Measurements from ENCODE around the gene JPH3. TPM values are rescaled to one million over a fixed set of nuclear protein-coding genes. Genes with fewer than 3 reads are reported as not detected.

JPH3 gene
- total RNA-seq, 1 experiment from 2014 or later, result 32.7 TPM

- Mint-ChIP-seq H3K4me1 (peaks cover 16 to 28% of the 10 kb centered on the region in 2 experiments), H3K27ac (peak overlapping the region in 2 of 3 experiments; percentile 44 to 87; a peak in 1 of 7 replicates), H3K4me3 (no peak overlapping the region), H3K27me3 (ENCODE audit: low read depth) (no peaks in the 10 kb centered on the region), H3K36me3 (ENCODE audit: insufficient read depth in 1 of 3, low read depth in 3 of 3) (peaks cover 3 to 8% (median 7%) of the 10 kb centered on the region in 3 experiments; a peak in 5 of 7 replicates), H3K9me3 (no peaks in the 10 kb centered on the region)
- Histone ChIP-seq H4K20me1 (ENCODE audit: control insufficient read depth, insufficient read depth, insufficient read length) (peaks cover 2% of the 10 kb centered on the region), H3K23me2 (ENCODE audit: insufficient read length, low read depth, low read length, poor library complexity, severe bottlenecking) (no peaks in the 10 kb centered on the region), H2BK5ac (ENCODE audit: insufficient read length, low read length) (no peak overlapping the region), H3K4me2 (ENCODE audit: insufficient read depth, insufficient read length, low read length) (no peak overlapping the region), H3K27me3 (ENCODE audit: insufficient read depth, low read length) (no peaks in the 10 kb centered on the region), H4K5ac (ENCODE audit: insufficient read length, low read depth, low read length) (no peak overlapping the region), H2BK12ac (ENCODE audit: insufficient read length, low read depth, low read length) (no peak overlapping the region), H3K23ac (ENCODE audit: insufficient read length, low read depth, low read length) (no peak overlapping the region), H3K4ac (ENCODE audit: low read depth, low read length) (no peak overlapping the region), H3K79me2 (ENCODE audit: insufficient read depth, low read length) (no peaks in the 10 kb centered on the region; the same call in 1 of the 2 replicates), H3K27ac (ENCODE audit: insufficient read length, low read depth, low read length) (no peak overlapping the region), H3K56ac (ENCODE audit: insufficient read length, low read depth, low read length) (no peak overlapping the region), H3K4me1 (ENCODE audit: insufficient read depth, low read length) (no peaks in the 10 kb centered on the region), H3K79me1 (ENCODE audit: insufficient read depth, low read depth, low read length, poor library complexity, severe bottlenecking) (no peaks in the 10 kb centered on the region), H3K9me3 (ENCODE audit: control insufficient read depth, low read depth, low read length) (no peaks in the 10 kb centered on the region), H2BK15ac (ENCODE audit: low read depth, low read length) (no peak overlapping the region), H2BK120ac (ENCODE audit: low read depth, low read length, poor library complexity, severe bottlenecking) (no peak overlapping the region), H3K14ac (ENCODE audit: insufficient read depth, low read length) (no peak overlapping the region), H4K8ac (replicated peaks; ENCODE audit: insufficient read length, low read depth, low read length) (no peak overlapping the region), H2BK20ac (ENCODE audit: low read depth, low read length, poor library complexity, severe bottlenecking) (no peak overlapping the region), H4K91ac (ENCODE audit: insufficient read length, low read depth, low read length) (no peak overlapping the region), H3K18ac (ENCODE audit: insufficient read length, low read depth, low read length) (no peak overlapping the region), H3K9ac (ENCODE audit: extremely low read depth, insufficient read length, low read length) (no peak overlapping the region), H2AK5ac (ENCODE audit: insufficient read length, low read length) (no peak overlapping the region), H2AFZ (ENCODE audit: low read length) (no peak overlapping the region), H3T11ph (ENCODE audit: low read length) (no peak overlapping the region)
- TF ChIP-seq CTCF (conservative IDR thresholded peaks at IDR 0.05), result no peak
- no CpG with 5 or more reads among the region's 17 CpGs for WGBS (ENCODE audit: extremely low coverage, insufficient read length, low lambda C conversion rate)
- DNase-seq, result no peak
Observed at GRCh38 chr16:87652386-87652785, 50.1 kb downstream of the JPH3 start.

Data from H9 (cell line).